ENCODE measurements around the gene AKR1C8.
"Not testable (repeated sequence)": the region's sequence is repeated elsewhere in the genome, so short reads cannot be mapped to it uniquely, and the experiment has no call there.

The AKR1C8 gene

DNA sequence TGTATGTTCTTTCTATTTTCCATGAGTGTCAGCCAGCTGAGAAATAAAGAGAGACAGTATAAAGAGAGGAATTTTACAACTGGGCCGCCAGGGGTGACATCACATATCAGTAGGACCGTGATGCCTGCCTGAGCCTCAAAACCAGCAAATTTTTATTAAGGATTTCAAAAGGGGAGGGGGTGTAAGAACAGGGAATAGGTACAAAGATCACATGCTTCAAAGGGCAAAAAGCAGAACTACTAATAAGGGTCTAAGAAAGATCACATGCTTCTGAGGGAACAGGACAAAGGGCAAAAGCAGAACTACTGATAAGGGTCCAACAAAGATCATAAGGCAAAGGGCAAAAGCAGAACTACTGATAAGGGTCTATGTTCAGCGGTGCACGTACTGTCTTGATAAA is 47.3 kb downstream of the AKR1C8 start:
- WGBS (ENCODE audit: extremely low coverage, insufficient coverage, low lambda C conversion rate), result no CpG with 5 or more reads among the region's 4 CpGs
- not testable (repeated sequence) for H2BK5ac ChIP-seq (ENCODE audit: low read length); H3K4me2 ChIP-seq (ENCODE audit: low read length); H4K5ac ChIP-seq (ENCODE audit: low read length); H3K4me3 ChIP-seq (ENCODE audit: low read length); H3K36me3 ChIP-seq (ENCODE audit: control insufficient read depth, insufficient read depth, low read length); H3K79me1 ChIP-seq (ENCODE audit: low read length); H3K79me2 ChIP-seq (ENCODE audit: control insufficient read depth, insufficient read depth, low read length); H3K4me1 ChIP-seq (ENCODE audit: control insufficient read depth, low read depth, low read length); H2AK5ac ChIP-seq (ENCODE audit: low read length); H3K27me3 ChIP-seq (ENCODE audit: insufficient read depth, low read length, poor library complexity); DNase-seq; H2BK15ac ChIP-seq (replicated peaks; ENCODE audit: low read depth); H3K18ac ChIP-seq (ENCODE audit: low read length); H2BK120ac ChIP-seq (ENCODE audit: low read depth, low read length); H3K27ac ChIP-seq (ENCODE audit: low read depth, low read length); H3K4ac ChIP-seq (ENCODE audit: low read depth, low read length); H3K56ac ChIP-seq (ENCODE audit: low read length); H3K9ac ChIP-seq (ENCODE audit: low read length); H3K23ac ChIP-seq (ENCODE audit: low read length); H4K8ac ChIP-seq (ENCODE audit: low read depth, low read length)

DNA sequence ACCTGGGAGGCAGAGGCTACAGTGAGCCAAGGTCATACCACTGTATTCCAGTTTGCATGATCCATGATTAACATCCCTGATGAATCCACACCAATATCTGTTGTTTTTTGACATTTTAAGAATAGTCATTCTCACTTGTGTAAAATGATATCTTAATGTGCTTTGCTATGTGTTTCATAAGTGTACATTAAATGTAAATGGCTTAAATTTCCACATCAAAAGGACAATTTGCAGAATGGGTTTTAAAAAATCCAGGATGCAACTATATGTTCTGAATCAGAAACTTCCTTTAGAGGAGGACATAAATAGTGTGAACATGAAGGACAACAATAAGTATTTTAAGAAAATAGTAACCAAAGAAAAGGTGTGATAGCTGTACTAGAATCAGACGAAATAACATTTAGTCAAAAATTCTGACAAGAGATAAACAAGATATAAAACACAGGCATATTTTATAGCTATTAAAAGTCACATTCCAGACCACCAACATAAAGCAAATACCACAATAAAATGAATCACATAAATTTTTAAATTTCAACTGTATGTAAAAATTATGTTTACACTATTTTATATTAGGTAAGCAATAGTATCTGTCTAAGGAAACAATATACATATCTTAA is 48.4 kb downstream of the AKR1C8 start:
- no peak overlapping the region for H3K9ac ChIP-seq (ENCODE audit: low read length)
- no peaks in the 10 kb centered on the region for H3K27me3 ChIP-seq (ENCODE audit: insufficient read depth, low read length, poor library complexity)
- no peak overlapping the region for H2BK15ac ChIP-seq (replicated peaks; ENCODE audit: low read depth)
- H3K36me3 ChIP-seq (ENCODE audit: control insufficient read depth, insufficient read depth, low read length), result no peaks in the 10 kb centered on the region
- no peak overlapping the region for H3K27ac ChIP-seq (ENCODE audit: low read depth, low read length)
- no peaks in the 10 kb centered on the region for H3K4me1 ChIP-seq (ENCODE audit: control insufficient read depth, low read depth, low read length)
- H3K56ac ChIP-seq (ENCODE audit: low read length), result no peak overlapping the region
- no peaks in the 10 kb centered on the region for H3K79me1 ChIP-seq (ENCODE audit: low read length)
- no CpG with 5 or more reads among the region's 1 CpG for WGBS (ENCODE audit: extremely low coverage, insufficient coverage, low lambda C conversion rate)
- H3K4me2 ChIP-seq (ENCODE audit: low read length), result no peak overlapping the region
- H2BK5ac ChIP-seq (ENCODE audit: low read length), result no peak overlapping the region
- no peaks in the 10 kb centered on the region for H3K79me2 ChIP-seq (ENCODE audit: control insufficient read depth, insufficient read depth, low read length)
- no peak overlapping the region for H3K4me3 ChIP-seq (ENCODE audit: low read length)
- H4K8ac ChIP-seq (ENCODE audit: low read depth, low read length), result no peak overlapping the region
- H3K23ac ChIP-seq (ENCODE audit: low read length), result no peak overlapping the region
- H3K18ac ChIP-seq (ENCODE audit: low read length), result no peak overlapping the region
- H3K4ac ChIP-seq (ENCODE audit: low read depth, low read length), result no peak overlapping the region
- no peak overlapping the region for H2AK5ac ChIP-seq (ENCODE audit: low read length)
- no peak overlapping the region for H4K5ac ChIP-seq (ENCODE audit: low read length)
- no peak for DNase-seq
- no peak overlapping the region for H2BK120ac ChIP-seq (ENCODE audit: low read depth, low read length)

DNA sequence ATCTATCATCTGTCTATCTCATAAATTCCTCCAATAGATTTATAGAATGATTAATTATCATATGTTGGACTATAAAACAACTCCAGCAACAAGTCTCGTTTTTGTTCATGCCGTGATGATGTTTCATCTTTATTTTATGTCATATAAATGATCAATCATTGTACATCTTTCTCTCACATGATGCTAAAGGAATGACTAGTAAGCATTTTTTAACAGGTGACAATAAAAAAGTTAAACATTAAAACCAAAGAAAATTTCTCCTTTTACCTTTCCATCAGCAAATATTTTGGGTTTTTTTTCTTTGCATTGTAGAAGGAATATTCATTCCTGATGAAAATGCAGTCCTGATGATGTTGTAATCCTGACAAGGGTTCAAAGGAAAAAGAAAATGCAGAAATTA is 49.4 kb downstream of the AKR1C8 start:
- H3K23ac ChIP-seq (ENCODE audit: low read length), result no peak overlapping the region
- H3K18ac ChIP-seq (ENCODE audit: low read length), result no peak overlapping the region
- H3K9ac ChIP-seq (ENCODE audit: low read length), result no peak overlapping the region
- no peak overlapping the region for H4K5ac ChIP-seq (ENCODE audit: low read length)
- no peaks in the 10 kb centered on the region for H3K79me2 ChIP-seq (ENCODE audit: control insufficient read depth, insufficient read depth, low read length)
- no peak overlapping the region for H3K4ac ChIP-seq (ENCODE audit: low read depth, low read length)
- no peak overlapping the region for H2BK5ac ChIP-seq (ENCODE audit: low read length)
- no peak overlapping the region for H3K4me3 ChIP-seq (ENCODE audit: low read length)
- H3K36me3 ChIP-seq (ENCODE audit: control insufficient read depth, insufficient read depth, low read length), result no peaks in the 10 kb centered on the region
- no peak overlapping the region for H2BK120ac ChIP-seq (ENCODE audit: low read depth, low read length)
- H3K79me1 ChIP-seq (ENCODE audit: low read length), result no peaks in the 10 kb centered on the region
- no CpG with 5 or more reads among the region's 2 CpGs for WGBS (ENCODE audit: extremely low coverage, insufficient coverage, low lambda C conversion rate)
- no peaks in the 10 kb centered on the region for H3K27me3 ChIP-seq (ENCODE audit: insufficient read depth, low read length, poor library complexity)
- H3K56ac ChIP-seq (ENCODE audit: low read length), result no peak overlapping the region
- no peaks in the 10 kb centered on the region for H3K4me1 ChIP-seq (ENCODE audit: control insufficient read depth, low read depth, low read length)
- H4K8ac ChIP-seq (ENCODE audit: low read depth, low read length), result no peak overlapping the region
- no peak for DNase-seq
- H3K27ac ChIP-seq (ENCODE audit: low read depth, low read length), result no peak overlapping the region
- no peak overlapping the region for H3K4me2 ChIP-seq (ENCODE audit: low read length)
- H2AK5ac ChIP-seq (ENCODE audit: low read length), result no peak overlapping the region
- no peak overlapping the region for H2BK15ac ChIP-seq (replicated peaks; ENCODE audit: low read depth)

DNA sequence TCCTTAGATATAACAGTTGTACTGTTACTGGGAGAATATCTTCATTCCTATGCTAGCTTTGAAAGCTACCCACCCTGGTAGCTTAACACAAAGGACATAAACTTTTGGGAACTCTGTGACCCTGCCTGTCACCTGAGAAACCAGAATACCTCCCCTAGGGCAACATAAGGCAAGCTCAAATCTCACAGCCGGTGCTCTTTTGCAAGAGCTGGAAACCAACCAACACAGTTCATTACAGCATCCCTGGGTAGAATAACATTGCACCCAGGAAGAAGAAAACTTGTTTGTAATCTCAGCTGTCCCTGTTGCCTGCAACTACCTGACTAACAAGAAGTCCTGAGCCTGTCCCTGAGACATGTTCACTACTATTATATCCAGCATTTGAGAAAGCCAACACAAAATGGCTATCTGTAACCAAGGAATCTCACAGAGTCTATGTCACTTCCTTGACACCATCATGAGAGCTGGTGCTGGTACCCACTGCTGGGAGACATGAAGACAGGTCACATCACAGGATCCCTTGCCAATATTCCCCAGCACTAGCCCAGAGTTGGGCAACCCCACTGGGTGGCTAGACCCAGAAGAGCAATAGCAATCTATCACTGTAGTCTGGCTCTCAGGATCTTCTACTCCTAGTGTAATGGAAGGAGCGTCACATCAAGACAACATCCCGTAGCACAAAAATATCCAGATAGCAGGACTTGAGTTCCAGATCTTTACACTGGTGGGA is 59.5 kb downstream of the AKR1C8 start:
- no CpG with 5 or more reads among the region's 3 CpGs for WGBS (ENCODE audit: extremely low coverage, insufficient coverage, low lambda C conversion rate)
- no peak overlapping the region for H2BK120ac ChIP-seq (ENCODE audit: low read depth, low read length)
- H2BK5ac ChIP-seq (ENCODE audit: low read length), result no peak overlapping the region
- H4K5ac ChIP-seq (ENCODE audit: low read length), result no peak overlapping the region
- no peak overlapping the region for H2BK15ac ChIP-seq (replicated peaks; ENCODE audit: low read depth)
- no peak overlapping the region for H2AK5ac ChIP-seq (ENCODE audit: low read length)
- H3K27me3 ChIP-seq (ENCODE audit: insufficient read depth, low read length, poor library complexity), result no peaks in the 10 kb centered on the region
- no peaks in the 10 kb centered on the region for H3K79me1 ChIP-seq (ENCODE audit: low read length)
- H3K4me2 ChIP-seq (ENCODE audit: low read length), result no peak overlapping the region
- no peak overlapping the region for H4K8ac ChIP-seq (ENCODE audit: low read depth, low read length)
- no peaks in the 10 kb centered on the region for H3K4me1 ChIP-seq (ENCODE audit: control insufficient read depth, low read depth, low read length)
- H3K36me3 ChIP-seq (ENCODE audit: control insufficient read depth, insufficient read depth, low read length), result no peaks in the 10 kb centered on the region
- no peak overlapping the region for H3K23ac ChIP-seq (ENCODE audit: low read length)
- H3K9ac ChIP-seq (ENCODE audit: low read length), result no peak overlapping the region
- H3K56ac ChIP-seq (ENCODE audit: low read length), result no peak overlapping the region
- no peaks in the 10 kb centered on the region for H3K79me2 ChIP-seq (ENCODE audit: control insufficient read depth, insufficient read depth, low read length)
- no peak for DNase-seq
- no peak overlapping the region for H3K27ac ChIP-seq (ENCODE audit: low read depth, low read length)
- no peak overlapping the region for H3K4me3 ChIP-seq (ENCODE audit: low read length)
- no peak overlapping the region for H3K18ac ChIP-seq (ENCODE audit: low read length)
- H3K4ac ChIP-seq (ENCODE audit: low read depth, low read length), result no peak overlapping the region

DNA sequence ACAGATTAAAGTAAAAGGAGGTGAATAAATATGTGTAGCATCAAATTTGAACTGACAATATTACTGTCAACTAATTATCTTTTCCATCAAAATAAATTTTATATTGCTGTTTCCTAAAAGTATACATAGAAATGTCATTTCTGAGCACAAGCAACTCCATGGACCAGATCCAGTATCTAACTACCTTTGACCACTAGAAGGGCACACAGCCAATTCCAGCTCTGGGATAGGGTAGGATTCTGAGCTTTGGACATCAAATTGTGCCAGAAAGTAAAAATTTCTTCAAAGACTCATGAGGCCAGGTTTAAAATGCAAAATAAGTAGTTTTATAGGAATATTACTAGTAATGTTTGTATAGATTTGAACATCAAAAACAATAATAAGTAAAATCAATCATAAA is 61.1 kb downstream of the AKR1C8 start:
- no peak overlapping the region for H3K27ac ChIP-seq (ENCODE audit: low read depth, low read length)
- no peak overlapping the region for H3K4ac ChIP-seq (ENCODE audit: low read depth, low read length)
- no peaks in the 10 kb centered on the region for H3K27me3 ChIP-seq (ENCODE audit: insufficient read depth, low read length, poor library complexity)
- DNase-seq, result no peak
- H3K4me1 ChIP-seq (ENCODE audit: control insufficient read depth, low read depth, low read length), result no peaks in the 10 kb centered on the region
- H4K5ac ChIP-seq (ENCODE audit: low read length), result no peak overlapping the region
- H3K79me1 ChIP-seq (ENCODE audit: low read length), result no peaks in the 10 kb centered on the region
- H2BK120ac ChIP-seq (ENCODE audit: low read depth, low read length), result no peak overlapping the region
- H3K18ac ChIP-seq (ENCODE audit: low read length), result no peak overlapping the region
- H3K23ac ChIP-seq (ENCODE audit: low read length), result no peak overlapping the region
- no peak overlapping the region for H2BK15ac ChIP-seq (replicated peaks; ENCODE audit: low read depth)
- no peak overlapping the region for H3K56ac ChIP-seq (ENCODE audit: low read length)
- no peak overlapping the region for H4K8ac ChIP-seq (ENCODE audit: low read depth, low read length)
- no peaks in the 10 kb centered on the region for H3K36me3 ChIP-seq (ENCODE audit: control insufficient read depth, insufficient read depth, low read length)
- no peak overlapping the region for H2AK5ac ChIP-seq (ENCODE audit: low read length)
- H3K4me3 ChIP-seq (ENCODE audit: low read length), result no peak overlapping the region
- H3K4me2 ChIP-seq (ENCODE audit: low read length), result no peak overlapping the region
- H3K9ac ChIP-seq (ENCODE audit: low read length), result no peak overlapping the region
- H3K79me2 ChIP-seq (ENCODE audit: control insufficient read depth, insufficient read depth, low read length), result no peaks in the 10 kb centered on the region
- no peak overlapping the region for H2BK5ac ChIP-seq (ENCODE audit: low read length)

DNA sequence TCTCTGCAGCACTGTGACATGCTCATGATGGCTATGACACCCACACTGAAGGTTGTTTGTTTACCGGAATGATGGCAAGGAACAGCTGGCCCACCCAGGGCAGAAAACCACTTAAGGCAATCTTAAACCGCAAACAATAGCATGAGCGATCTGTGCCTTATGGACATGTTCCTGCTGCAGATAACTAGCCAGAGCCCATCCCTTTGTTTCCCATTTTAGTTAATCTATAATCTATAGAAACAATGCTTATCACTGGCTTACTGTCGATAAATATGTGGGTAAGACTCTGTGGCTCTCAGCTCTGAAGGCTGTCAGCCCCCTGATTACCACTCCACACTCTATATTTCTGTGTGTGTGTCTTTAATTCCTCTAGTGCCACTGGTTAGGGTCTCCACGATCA is 65.0 kb downstream of the AKR1C8 start:
- not testable (repeated sequence) for H3K4me2 ChIP-seq (ENCODE audit: low read length); H3K56ac ChIP-seq (ENCODE audit: low read length); H3K27me3 ChIP-seq (ENCODE audit: insufficient read depth, low read length, poor library complexity); H3K36me3 ChIP-seq (ENCODE audit: control insufficient read depth, insufficient read depth, low read length); H2BK15ac ChIP-seq (replicated peaks; ENCODE audit: low read depth); H3K27ac ChIP-seq (ENCODE audit: low read depth, low read length); H2BK5ac ChIP-seq (ENCODE audit: low read length); H2AK5ac ChIP-seq (ENCODE audit: low read length); H4K5ac ChIP-seq (ENCODE audit: low read length); H3K79me2 ChIP-seq (ENCODE audit: control insufficient read depth, insufficient read depth, low read length); DNase-seq; H2BK120ac ChIP-seq (ENCODE audit: low read depth, low read length); H3K4me3 ChIP-seq (ENCODE audit: low read length); H3K23ac ChIP-seq (ENCODE audit: low read length); H3K18ac ChIP-seq (ENCODE audit: low read length); H4K8ac ChIP-seq (ENCODE audit: low read depth, low read length); H3K4ac ChIP-seq (ENCODE audit: low read depth, low read length); H3K79me1 ChIP-seq (ENCODE audit: low read length); H3K4me1 ChIP-seq (ENCODE audit: control insufficient read depth, low read depth, low read length); H3K9ac ChIP-seq (ENCODE audit: low read length)
- WGBS (ENCODE audit: extremely low coverage, insufficient coverage, low lambda C conversion rate), result no CpG with 5 or more reads among the region's 5 CpGs
